Kidney glomerular epithelial cell (primary cell): ENCODE data around the gene HACE1.
"Not testable (repeated sequence)": the region's sequence is repeated elsewhere in the genome, so short reads cannot be mapped to it uniquely, and the experiment has no call there.

Experiments used
- DNase-seq: peaks from one replicate; lab custom pipeline; 2025; lab: John Stamatoyannopoulos, UW

The HACE1 gene

GRCh38 chr6:104829183-104829958 lies 30.3 kb downstream of the HACE1 start:
- DNase-seq, result peak; percentile 56

GRCh38 chr6:104828478-104828877 lies 31.2 kb downstream of the HACE1 start:
- no peak for DNase-seq

DNA sequence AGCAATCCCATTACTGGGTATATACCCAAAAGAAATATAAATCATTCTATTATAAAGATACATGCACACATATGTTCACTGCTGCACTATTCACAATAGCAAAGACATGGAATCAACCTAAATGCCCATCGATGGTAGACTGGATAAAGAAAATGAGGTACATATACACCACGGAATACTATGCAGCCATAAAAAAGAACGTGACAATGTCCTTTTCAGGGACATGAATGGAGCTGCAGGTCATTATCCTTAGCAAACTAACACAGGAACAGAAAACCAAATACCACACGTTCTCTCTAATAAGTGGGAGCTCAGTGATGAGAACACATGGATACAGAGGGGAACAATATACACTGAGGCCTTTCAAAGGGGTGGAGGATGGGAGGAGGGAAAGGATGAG lies 38.9 kb downstream of the HACE1 start:
- DNase-seq, result not testable (repeated sequence)

DNA sequence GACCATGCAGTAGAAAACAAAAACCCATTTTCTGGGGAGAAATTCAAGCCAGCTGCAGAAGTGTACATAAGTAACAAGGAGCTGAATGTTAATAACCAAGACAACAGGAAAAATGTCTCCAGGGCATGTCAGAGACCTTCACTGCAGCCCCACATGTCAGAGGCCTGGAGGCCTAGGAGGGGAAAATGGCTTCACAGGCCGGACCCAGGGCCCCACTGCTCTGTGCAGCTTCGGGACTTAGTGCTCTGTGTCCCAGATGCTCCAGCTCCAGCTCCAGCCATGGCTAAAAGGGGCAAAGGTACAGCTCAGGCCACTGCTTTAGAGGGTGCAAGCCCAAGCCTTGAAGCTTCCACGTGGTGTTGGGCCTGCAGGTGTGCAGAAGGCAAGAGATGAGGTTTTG lies 43.6 kb downstream of the HACE1 start:
- no peak for DNase-seq

DNA sequence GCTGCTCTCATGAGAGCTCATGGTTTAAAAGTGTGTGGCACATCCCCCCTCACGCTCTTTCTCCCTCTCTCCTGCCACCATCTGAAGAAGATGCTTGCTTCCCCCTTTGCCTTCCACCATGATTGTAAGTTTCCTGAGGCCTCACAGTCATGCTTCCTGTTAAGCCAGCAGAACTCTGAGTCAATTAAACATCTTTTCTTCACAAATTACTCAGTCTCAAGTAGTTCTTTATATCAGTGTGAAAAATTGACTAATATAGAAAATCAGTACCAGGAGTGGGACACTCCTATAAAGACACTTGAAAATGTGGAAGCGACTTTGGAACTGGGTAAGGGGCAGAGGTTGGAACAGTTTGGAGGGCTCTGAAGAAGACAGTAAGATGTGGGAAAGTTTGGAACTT lies 45.0 kb downstream of the HACE1 start:
- no peak for DNase-seq

GRCh38 chr6:104813552-104813951 lies 46.2 kb downstream of the HACE1 start:
- no peak for DNase-seq

GRCh38 chr6:104809116-104809515 lies 50.6 kb downstream of the HACE1 start:
- DNase-seq, result no peak

DNA sequence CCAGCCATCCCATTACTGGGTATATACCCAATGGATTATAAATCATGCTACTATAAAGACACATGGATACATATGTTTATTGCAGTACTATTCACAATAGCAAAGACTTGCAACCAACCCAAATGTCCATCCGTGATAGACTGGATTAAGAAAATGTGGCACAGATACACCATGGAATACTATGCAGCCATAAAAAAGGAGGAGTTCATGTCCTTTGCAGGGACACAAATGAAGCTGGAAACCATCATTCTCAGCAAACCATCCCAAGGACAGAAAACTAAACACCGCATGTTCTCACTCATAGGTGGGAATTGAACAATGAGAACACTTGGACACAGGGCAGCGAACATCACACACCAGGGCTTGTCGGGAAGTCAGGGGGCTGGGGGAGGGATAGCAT lies 54.4 kb downstream of the HACE1 start:
- DNase-seq, result not testable (repeated sequence)

- DNase-seq, result no peak
Observed at GRCh38 chr6:104799134-104799657, 60.5 kb downstream of the HACE1 start.

- DNase-seq, result no peak
Observed at GRCh38 chr6:104796031-104796785, 63.5 kb downstream of the HACE1 start.

- no peak for DNase-seq
Observed at GRCh38 chr6:104795363-104795762, 64.4 kb downstream of the HACE1 start.

DNA sequence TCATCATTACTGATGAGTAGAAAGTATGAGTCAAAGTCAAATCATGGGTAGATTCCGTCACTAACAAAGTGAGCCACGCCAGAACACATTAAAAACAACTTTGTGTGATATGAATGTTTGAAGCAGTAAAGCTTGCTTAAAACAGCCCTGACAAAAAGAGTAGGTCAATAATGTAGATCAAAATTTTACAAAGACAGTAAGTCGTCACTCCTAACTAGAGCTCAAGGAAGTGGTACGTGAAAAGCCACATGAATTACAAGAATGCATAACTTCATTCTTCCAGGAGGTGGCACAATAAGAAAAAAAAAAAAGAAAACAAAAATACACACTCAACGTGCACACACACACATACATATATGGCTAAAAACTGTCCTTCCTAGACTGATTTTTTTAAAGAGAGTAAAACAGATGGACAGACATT lies 69.9 kb downstream of the HACE1 start:
- peak; percentile 55 for DNase-seq

GRCh38 chr6:104788400-104788799 lies 71.3 kb downstream of the HACE1 start:
- DNase-seq, result no peak

- no peak for DNase-seq
Observed at GRCh38 chr6:104787305-104787704, 72.4 kb downstream of the HACE1 start.

DNA sequence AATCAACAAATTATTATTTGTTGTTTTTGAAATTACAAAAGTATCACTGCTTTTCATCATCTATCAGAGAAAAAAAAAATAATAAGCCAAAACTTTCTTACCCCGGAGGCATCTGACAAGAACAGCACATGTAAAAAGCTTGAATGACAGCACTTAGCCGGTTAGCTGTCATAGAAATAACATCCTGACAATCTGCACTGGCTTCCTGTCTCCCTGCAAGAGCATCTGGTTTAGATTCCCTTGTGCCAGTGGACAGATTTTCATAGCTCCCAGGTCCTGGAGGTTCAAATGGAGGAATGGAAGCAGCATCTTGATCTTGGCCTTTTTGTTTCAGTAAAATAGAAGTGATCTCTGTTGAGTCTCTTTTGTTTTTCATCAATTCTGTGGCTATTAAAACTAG lies 74.8 kb downstream of the HACE1 start:
- no peak for DNase-seq

GRCh38 chr6:104771258-104771832 lies 88.4 kb downstream of the HACE1 start:
- peak; percentile 34 for DNase-seq

GRCh38 chr6:104768906-104769305 lies 90.8 kb downstream of the HACE1 start:
- DNase-seq, result no peak

DNA sequence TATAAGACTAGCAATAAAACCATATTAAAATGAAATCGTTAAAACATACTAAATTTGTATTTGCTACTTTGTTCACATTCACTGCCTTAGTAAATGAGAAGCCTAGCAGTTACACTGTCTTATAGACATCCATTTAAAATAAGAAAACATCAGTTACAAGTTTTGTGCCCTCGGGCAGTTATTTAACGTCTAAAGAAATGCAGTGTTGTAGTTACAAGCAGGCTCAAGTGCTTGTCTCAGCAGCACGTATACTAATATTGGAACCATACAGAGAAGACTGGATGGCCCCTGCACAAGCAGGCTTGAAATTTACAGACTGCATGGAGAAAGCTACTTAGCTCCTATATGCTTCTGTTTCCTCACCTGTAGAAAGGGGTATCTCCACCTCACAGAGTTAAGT lies 93.1 kb downstream of the HACE1 start:
- DNase-seq, result no peak

DNA sequence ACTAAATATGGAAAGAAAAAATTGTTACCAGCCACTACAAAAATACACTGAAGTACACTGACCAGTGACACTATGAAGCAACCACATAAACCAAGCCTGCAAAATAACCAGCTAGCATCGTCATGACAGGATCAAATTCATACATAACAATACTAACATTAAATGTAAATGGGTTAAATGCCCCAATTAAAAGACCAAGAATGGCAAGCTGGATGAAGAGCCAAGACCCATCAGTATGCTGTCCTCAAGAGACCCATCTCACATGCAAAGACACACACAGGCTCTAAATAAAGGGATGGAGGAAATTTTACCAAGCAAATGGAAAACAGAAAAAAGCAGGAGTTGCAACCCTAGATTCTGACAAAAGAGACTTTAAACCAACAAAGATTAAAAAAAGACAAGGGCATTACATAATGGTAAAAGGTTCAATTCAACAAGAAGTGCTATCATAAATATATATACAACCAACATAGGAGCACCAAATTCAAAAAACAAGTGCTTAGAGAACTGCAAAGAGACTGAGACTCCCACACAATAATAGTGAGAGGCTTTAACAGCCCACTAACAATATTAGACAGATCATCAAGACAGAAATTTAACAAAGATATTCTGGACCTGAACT lies 104.8 kb downstream of the HACE1 start:
- no peak for DNase-seq

- DNase-seq, result no peak
Observed at GRCh38 chr6:104753251-104753650, 106.5 kb downstream of the HACE1 start.

GRCh38 chr6:104750449-104750848 lies 109.3 kb downstream of the HACE1 start:
- DNase-seq, result no peak

DNA sequence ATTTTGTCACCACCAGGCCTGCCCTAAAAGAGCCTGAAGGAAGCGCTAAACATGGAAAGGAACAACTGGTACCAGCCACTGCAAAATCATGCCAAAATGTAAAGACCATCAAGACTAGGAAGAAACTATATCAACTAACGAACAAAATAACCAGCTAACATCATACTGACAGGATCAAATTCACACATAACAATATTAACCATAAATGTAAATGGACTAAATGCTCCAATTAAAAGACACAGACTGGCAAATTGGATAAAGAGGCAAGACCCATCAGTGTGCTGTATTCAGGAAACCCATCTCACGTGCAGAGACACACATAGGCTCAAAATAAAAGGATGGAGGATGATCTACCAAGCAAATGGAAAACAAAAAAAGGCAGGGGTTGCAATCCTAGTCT lies 120.6 kb downstream of the HACE1 start:
- DNase-seq, result not testable (repeated sequence)
